Activated CD8-positive, alpha-beta memory T cell treated with anti-CD3 and anti-CD28 coated beads, Interleukin-2, amount 50 U/mL, for 4 hours (primary cell): Measurements from ENCODE around the gene GLG1.
A peak's percentile ranks its signal among the peaks of the same experiment; 100 is the strongest.

Source experiments
- DNase-seq: peaks from one replicate; pipeline ENCODE4 v3.0.0-alpha.2; 2020

The GLG1 gene

GRCh38 chr16:74608381-74608780 lies 1.5 kb upstream of the GLG1 start:
- DNase-seq = no peak

DNA sequence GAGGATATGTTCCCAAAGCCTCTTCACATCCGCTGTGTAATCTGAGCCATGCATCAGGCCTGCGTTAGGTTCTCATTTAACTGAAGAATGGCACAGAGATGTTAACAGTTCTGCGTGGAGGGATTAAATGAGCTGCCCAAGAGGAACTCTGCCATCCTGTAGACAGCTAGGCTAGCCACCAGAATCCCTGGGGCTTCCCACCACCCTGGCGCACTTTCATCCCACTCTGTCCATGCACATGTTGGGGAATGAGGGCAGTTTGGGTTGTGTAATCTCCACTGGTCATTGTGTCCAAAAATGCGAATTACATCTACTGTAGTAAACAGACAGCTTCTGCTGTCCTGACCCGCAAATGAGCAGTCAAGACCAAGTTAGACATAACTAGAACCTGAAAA lies 1.0 kb upstream of the GLG1 start:
- DNase-seq = no peak

- no peak for DNase-seq
Observed at GRCh38 chr16:74607310-74607961, 522 bp upstream of the GLG1 start.

GRCh38 chr16:74605746-74606520 lies 981 bp downstream of the GLG1 start:
- no peak for DNase-seq

GRCh38 chr16:74605332-74605731 lies 1.6 kb downstream of the GLG1 start:
- no peak for DNase-seq

DNA sequence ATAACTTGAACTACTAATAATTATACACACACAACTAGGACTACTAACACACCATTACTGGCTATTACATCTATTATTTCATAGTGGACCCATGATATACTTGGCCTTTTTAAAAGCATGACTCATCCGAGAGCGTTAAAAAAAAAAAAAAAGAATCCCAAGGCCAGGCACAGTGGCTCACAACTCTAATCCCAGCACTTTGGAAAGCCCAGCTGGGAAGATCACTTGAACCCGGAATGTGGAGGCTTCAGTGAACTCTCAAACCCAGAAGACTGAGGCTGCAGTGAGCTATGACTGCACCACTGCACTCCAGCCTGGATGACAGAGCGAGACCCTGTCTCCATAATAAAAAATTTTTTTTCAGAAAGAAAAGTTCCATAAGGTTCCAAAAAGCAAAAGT lies 3.1 kb downstream of the GLG1 start:
- DNase-seq = no peak

- peak; percentile 51 for DNase-seq
Observed at GRCh38 chr16:74601126-74601871, 5.6 kb downstream of the GLG1 start.

DNA sequence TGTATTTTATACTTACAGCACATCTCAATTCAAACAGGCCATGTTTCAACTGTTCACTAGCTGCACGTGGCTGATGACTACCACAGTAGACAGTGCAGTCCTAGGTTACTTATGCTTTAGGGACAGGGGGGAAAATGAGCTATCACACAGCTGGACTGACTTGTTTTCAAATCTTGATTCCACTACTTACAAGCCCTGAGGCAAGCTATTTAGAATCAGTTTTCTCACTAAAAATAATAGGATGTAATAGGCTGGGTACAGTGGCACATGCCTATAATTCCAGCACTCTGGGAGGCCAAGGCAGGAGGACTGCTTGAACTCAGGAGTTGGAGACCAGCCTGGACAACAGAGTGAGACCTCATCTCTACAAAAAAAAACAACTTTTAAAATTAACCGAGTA lies 10.3 kb downstream of the GLG1 start:
- no peak for DNase-seq

- no peak for DNase-seq
Observed at GRCh38 chr16:74592847-74593246, 14.1 kb downstream of the GLG1 start.

DNA sequence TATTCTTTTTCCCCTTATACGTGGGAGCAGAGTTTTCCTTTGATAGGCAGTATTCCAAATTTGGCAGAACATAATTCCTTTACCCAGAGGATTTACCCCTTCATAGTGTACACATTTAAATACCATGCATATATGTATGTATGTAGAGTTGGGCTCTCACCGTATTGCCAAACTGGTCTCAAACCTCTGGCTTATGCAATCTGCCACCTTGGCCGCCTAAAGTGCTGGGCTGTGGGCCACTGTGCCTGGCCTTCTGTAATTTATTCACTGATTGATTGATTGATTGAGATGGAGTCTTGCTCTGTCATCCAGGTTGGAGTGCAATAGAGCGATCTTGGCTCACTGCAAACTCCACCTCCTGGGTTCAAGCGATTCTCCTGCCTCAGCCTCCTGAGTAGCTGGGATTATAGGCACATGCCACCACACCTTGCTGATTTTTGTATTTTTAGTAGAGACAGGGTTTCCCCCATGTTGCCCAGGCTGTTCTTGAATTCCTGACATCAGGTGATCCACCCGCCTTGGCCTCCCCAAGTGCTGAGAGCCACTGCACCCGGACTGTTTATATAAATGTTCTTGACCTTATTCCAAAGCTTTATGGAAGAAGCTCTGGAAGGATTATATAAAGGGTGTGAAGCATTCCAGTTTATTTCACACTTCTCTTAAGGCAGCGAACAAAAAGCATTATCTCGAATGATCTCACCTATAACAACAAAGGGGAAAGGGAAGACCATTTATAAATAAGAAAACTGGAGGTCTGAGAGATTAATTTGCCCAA lies 14.9 kb downstream of the GLG1 start:
- DNase-seq = no peak

- DNase-seq = no peak
Observed at GRCh38 chr16:74586948-74587347, 20.0 kb downstream of the GLG1 start.

DNA sequence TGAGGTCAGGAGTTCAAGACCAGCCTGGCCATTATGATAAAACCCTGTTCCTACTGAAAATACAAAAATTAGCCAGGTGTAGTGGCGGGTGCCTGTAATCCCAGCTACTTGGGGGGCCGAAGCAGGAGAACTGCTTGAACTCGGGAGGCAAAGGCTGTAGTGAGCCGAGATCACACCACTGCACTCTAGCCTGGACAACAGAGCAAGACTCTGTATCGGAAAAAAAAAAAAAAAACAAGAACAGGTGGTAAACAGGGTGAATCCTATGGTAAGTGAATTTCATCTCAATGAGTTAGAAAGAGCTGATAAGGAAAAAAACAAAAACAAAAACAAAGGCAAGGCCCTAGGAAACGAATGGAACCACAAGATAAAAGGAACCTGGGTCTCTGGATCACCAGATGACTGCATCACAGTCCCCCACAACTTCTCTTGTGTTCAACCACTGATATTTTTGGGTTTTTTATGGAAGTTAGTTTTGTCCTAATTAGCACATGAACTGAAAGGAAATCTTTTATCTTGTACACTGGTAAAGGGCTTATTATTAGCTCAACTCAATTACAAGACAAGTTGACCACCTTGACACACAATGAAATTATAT lies 21.0 kb downstream of the GLG1 start:
- no peak for DNase-seq

GRCh38 chr16:74583926-74584666 lies 22.8 kb downstream of the GLG1 start:
- no peak for DNase-seq

GRCh38 chr16:74582970-74583369 lies 23.9 kb downstream of the GLG1 start:
- DNase-seq = no peak

GRCh38 chr16:74580833-74581232 lies 26.1 kb downstream of the GLG1 start:
- DNase-seq = no peak

GRCh38 chr16:74578838-74579237 lies 28.1 kb downstream of the GLG1 start:
- DNase-seq = no peak

DNA sequence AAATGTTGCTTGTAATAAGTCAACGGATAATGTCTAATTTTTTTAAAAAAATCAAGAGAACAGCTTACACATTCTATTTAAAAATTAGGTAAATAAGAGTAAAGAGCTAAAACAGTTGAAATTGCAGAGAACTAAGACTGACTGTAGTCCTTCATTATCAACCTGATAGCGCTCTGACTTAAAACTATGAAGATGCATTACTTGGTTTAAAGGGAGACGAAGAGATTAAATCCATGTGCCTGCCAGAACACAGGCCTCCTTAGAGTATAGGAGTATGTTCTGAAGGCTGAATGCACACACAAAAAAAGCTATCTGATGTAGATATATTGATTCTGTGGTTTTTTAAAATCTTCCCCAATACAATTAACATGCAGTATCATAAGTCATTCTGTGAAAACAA lies 28.5 kb downstream of the GLG1 start:
- DNase-seq = no peak

GRCh38 chr16:74577882-74578366 lies 29.0 kb downstream of the GLG1 start:
- no peak for DNase-seq

- no peak for DNase-seq
Observed at GRCh38 chr16:74575807-74576643, 30.9 kb downstream of the GLG1 start.

GRCh38 chr16:74575175-74575806 lies 31.6 kb downstream of the GLG1 start:
- DNase-seq = no peak
